KBM-7 (cell line): ENCODE measurements around the gene YIPF6.

Source experiments
- DNase-seq: peaks from one replicate; pipeline ENCODE4 v3.0.0-alpha.2; 2015
- in situ Hi-C: fragments of 300-500 bp; cut with MboI; formaldehyde crosslinking; loops from 2 replicates; pipeline ENCODE4 v1.14.3; 2020; ENCODE audit warnings: low sequenced_read_pairs, low pct_unique_long_range_greater_than_20kb, mixed read lengths

The YIPF6 gene

GRCh38 chrX:68571610-68572311, 72.9 kb downstream of the YIPF6 start:
- DNase-seq: no peak

DNA sequence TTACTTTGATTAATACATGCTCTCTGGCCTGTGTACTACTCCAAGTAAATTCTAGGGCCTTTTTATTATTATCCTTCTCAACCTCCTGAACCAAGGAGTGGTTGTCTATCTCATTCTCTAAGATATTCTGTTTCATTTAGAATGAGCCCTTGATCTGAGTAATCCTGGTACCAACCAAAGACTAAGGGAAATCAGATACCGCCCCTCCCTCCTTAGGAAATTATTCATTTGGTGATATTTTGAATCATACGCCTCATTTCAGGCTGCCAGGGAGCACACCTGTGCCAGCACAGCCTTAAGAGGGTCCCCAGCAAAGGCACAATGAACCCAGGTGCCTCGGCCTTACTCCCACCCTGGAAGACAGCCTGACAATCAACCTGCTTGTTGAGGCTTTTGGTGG, 75.4 kb downstream of the YIPF6 start:
- in situ Hi-C loops: no loop called here
- no peak for DNase-seq

More at GRCh38 chrX:68571610-68572311, 72.9 kb downstream of the YIPF6 start:
- in situ Hi-C loops: no loop called here

GRCh38 chrX:68579810-68580209, 81.0 kb downstream of the YIPF6 start:
- in situ Hi-C loops: no loop called here
- DNase-seq: no peak

DNA sequence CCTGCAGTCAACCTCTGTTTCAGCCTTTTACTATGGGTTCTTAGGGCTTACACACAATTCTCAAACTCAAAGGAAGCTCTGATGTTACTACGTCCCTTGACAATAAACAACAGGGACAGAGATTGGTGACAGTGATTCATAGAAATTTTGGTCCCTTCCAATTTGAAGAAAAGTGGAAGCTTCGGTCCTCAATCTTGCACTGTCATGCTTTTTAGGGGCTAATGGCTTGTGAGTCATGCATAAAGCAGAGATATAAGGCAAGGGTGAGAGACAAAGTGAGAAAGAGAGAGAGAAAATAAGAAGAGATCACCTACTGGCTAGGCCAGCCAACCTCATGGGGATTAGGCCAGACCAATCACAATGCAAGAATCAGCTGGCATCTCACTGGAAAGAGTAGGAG, 85.4 kb downstream of the YIPF6 start:
- in situ Hi-C loops: no loop called here
- no peak for DNase-seq
